SKM-1 treated with dmso at 0.1 percent for 144 hours (cell line): Measurements from ENCODE around the gene DAPK3.

Experiments used
- DNase-seq: peaks from one replicate; lab custom pipeline; 2025; ENCODE audit not compliant: unreplicated experiment; lab: John Stamatoyannopoulos, UW

Gene DAPK3

GRCh38 chr19:3919793-3920192 is 51.1 kb downstream of the DAPK3 start:
- no peak for DNase-seq

- no peak for DNase-seq
These were observed 54.9 kb downstream of the DAPK3 start for GRCh38 chr19:3916033-3916432.

GRCh38 chr19:3914199-3914598 is 56.7 kb downstream of the DAPK3 start:
- DNase-seq = no peak

- DNase-seq = no peak
These were observed 60.8 kb downstream of the DAPK3 start for GRCh38 chr19:3910105-3910504.
